Parathyroid adenoma (tissue), 2 donors: ENCODE data around the gene PRKAR1B.

Experiments used
- H2AFZ ChIP-seq: fragments of 300-600 bp; sonication (generic); one replicate; pipeline ENCODE4 v1.7.0; 2017; ENCODE audit warnings: antibody characterized with exemption, mild to moderate bottlenecking
- H3K27ac ChIP-seq: fragments of 300-600 bp; sonication (generic); one replicate; pipeline ENCODE4 v1.7.0; 2017
- H3K27me3 ChIP-seq: fragments of 300-600 bp; sonication (generic); one replicate; pipeline ENCODE4 v1.7.0; 2017; ENCODE audit warnings: low read length; ENCODE audit not compliant: control insufficient read depth, insufficient read depth
- H3K36me3 ChIP-seq: fragments of 300-600 bp; sonication (generic); one replicate; pipeline ENCODE4 v1.7.0; 2017; ENCODE audit warnings: low read length; ENCODE audit not compliant: control insufficient read depth, insufficient read depth
- H3K4me1 ChIP-seq: fragments of 300-600 bp; sonication (generic); one replicate; pipeline ENCODE4 v1.7.0; 2017; ENCODE audit warnings: control low read depth
- H3K4me2 ChIP-seq: fragments of 300-600 bp; sonication (generic); one replicate; pipeline ENCODE4 v1.7.0; 2017; ENCODE audit warnings: low read length
- H3K4me3 ChIP-seq: fragments of 300-600 bp; sonication (generic); one replicate; pipeline ENCODE4 v1.7.0; 2017; ENCODE audit warnings: low read depth, low read length
- H3K79me2 ChIP-seq: fragments of 300-600 bp; sonication (generic); one replicate; pipeline ENCODE4 v1.7.0; 2017; ENCODE audit warnings: control low read depth
- H3K9ac ChIP-seq: fragments of 300-600 bp; sonication (generic); one replicate; pipeline ENCODE4 v1.7.0; 2017; ENCODE audit warnings: mild to moderate bottlenecking
- H3K9me3 ChIP-seq: fragments of 300-600 bp; sonication (generic); one replicate; pipeline ENCODE4 v1.7.0; 2017; ENCODE audit warnings: low read length; ENCODE audit not compliant: control insufficient read depth
- CTCF ChIP-seq: fragments of 300-600 bp; sonication (generic); IDR thresholded peaks from one replicate; pipeline ENCODE4 v1.7.0; 2017; ENCODE audit warnings: antibody characterized with exemption, mild to moderate bottlenecking
- donor health status: primary hyperparathyroidism.

The PRKAR1B gene

GRCh38 chr7:549891-550625 is 177.0 kb downstream of the PRKAR1B start:
- no peak overlapping the region for H2AFZ ChIP-seq
- H3K27ac ChIP-seq: no peak overlapping the region
- no peaks in the 10 kb centered on the region for H3K36me3 ChIP-seq
- no peaks in the 10 kb centered on the region for H3K9me3 ChIP-seq
- H3K4me1 ChIP-seq: no peaks in the 10 kb centered on the region
- H3K9ac ChIP-seq: no peak overlapping the region
- no peaks in the 10 kb centered on the region for H3K27me3 ChIP-seq
- no peak overlapping the region for H3K4me3 ChIP-seq
- H3K79me2 ChIP-seq: no peaks in the 10 kb centered on the region
- TF ChIP-seq CTCF: no peak
- H3K4me2 ChIP-seq: no peak overlapping the region

DNA sequence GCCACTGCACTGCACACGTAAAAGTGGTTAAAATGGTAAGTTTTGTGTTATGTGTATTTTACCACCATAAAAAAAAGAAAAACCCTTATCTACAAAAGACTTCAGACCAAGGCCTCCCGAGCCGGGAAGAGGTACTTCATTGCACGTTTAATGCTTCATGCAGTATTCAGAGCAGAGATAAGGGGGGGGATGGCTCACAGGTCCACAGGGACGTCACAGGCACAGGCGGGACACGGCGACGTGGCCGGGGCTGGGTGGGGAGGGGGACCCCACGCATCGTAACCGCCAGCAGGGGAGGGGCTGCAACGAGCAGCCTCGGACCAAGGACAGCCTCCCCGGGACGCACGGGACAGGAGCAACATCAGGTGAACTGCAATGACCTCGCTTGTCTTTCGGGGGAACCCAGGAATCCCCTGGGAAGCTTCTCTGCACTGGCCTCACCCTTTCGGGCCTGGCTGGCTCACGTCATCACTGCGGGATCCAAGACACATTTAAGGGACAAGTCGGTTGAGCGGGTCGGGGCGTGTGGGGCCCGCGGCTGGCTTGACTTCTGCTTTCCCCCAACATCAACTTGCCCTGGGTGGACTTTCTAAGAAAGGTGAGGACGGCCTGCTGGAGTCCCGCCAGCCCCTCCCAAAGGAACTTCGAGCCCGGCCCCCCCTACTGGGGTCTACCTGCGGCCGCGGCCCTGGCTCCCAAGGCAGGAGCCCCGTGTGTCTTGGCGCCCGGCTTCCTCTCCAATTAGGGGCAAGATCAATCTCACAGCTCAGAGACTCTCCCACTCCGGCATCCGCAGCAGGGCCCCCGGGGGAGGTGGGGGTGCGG is 177.8 kb downstream of the PRKAR1B start:
- no peaks in the 10 kb centered on the region for H3K9me3 ChIP-seq
- TF ChIP-seq CTCF: no peak
- no peaks in the 10 kb centered on the region for H3K4me1 ChIP-seq
- H3K36me3 ChIP-seq: no peaks in the 10 kb centered on the region
- no peak overlapping the region for H3K4me3 ChIP-seq
- no peak overlapping the region for H3K27ac ChIP-seq
- H2AFZ ChIP-seq: no peak overlapping the region
- no peak overlapping the region for H3K4me2 ChIP-seq
- no peaks in the 10 kb centered on the region for H3K79me2 ChIP-seq
- H3K27me3 ChIP-seq: no peaks in the 10 kb centered on the region
- no peak overlapping the region for H3K9ac ChIP-seq

- Histone ChIP-seq H3K4me2 (no peak overlapping the region), H3K27me3 (no peaks in the 10 kb centered on the region), H3K4me1 (no peaks in the 10 kb centered on the region), H3K27ac (no peak overlapping the region), H2AFZ (no peak overlapping the region), H3K4me3 (no peak overlapping the region), H3K36me3 (no peaks in the 10 kb centered on the region), H3K79me2 (no peaks in the 10 kb centered on the region), H3K9ac (no peak overlapping the region), H3K9me3 (no peaks in the 10 kb centered on the region)
- no peak for TF ChIP-seq CTCF
Measured at GRCh38 chr7:548401-548800, 178.7 kb downstream of the PRKAR1B start.

GRCh38 chr7:545470-545869 is 181.6 kb downstream of the PRKAR1B start:
- Histone ChIP-seq H3K9ac (no peak overlapping the region), H2AFZ (no peak overlapping the region), H3K27me3 (no peaks in the 10 kb centered on the region), H3K4me3 (no peak overlapping the region), H3K9me3 (no peaks in the 10 kb centered on the region), H3K4me2 (no peak overlapping the region), H3K79me2 (no peaks in the 10 kb centered on the region), H3K36me3 (no peaks in the 10 kb centered on the region), H3K4me1 (no peaks in the 10 kb centered on the region), H3K27ac (no peak overlapping the region)
- TF ChIP-seq CTCF: no peak
